HepG2 (cell line): ENCODE measurements around the gene HSPE1. TPM values are rescaled to one million over a fixed set of nuclear protein-coding genes. Genes with fewer than 3 reads are reported as not detected.

ENCODE experiments used
- ATAC-seq: fragments of 200-7000 bp; cut with Tn5 transposase; 3 replicates; pipeline ENCODE4 v1.9.1; 2020; ENCODE audit warnings: mild to moderate bottlenecking, moderate library complexity
- BruUV-seq: library from RNA; stranded (reverse); fragments of 400-500 nt; replicated peaks from 2 replicates; lab custom pipeline; 2021; lab: Mats Ljungman, UMichigan
- CTCF ChIA-PET: fragments of 300-600 bp; formaldehyde crosslinking; extraction: SDS; loops from one replicate; lab custom pipeline; 2021; ENCODE audit warnings: low total read pairs, inconsistent platforms, low intra/inter-chr PET ratio; lab: Yijun Ruan, JAX
- POLR2A ChIA-PET: fragments of 350-600 bp; sonication (Branson Sonifier 250); formaldehyde crosslinking; loops from one replicate; lab custom pipeline; 2020; ENCODE audit warnings: antibody characterized with exemption, inconsistent platforms; lab: Yijun Ruan, JAX
- DNase-seq: peaks from one replicate; pipeline ENCODE4 v3.0.0-alpha.2; 2015; ENCODE audit warnings: low spot score
- FAIRE-seq: peaks from 3 replicates; lab custom pipeline; 2011; peaks lifted over from hg19 to GRCh38; lab: Jason Lieb, UNC
- H2AFZ ChIP-seq: one replicate; pipeline ENCODE4 v1.6.1; 2011; ENCODE audit warnings: low read length, inconsistent platforms
- H3K27ac ChIP-seq: fragments of 300-600 bp; 3 replicates; pipeline ENCODE4 v1.8.0; 2011; ENCODE audit warnings: mixed run types, mild to moderate bottlenecking, mixed read lengths, low read length, inconsistent platforms; ENCODE audit not compliant: insufficient read depth; ENCODE audit errors: extremely low read length
- H3K27me3 ChIP-seq, 2 experiments: fragments of 200-600 bp in 1 of 2; 2 replicates in 1 of 2; 3 replicates in 1 of 2; pipeline versions ENCODE4 v1.6.0 to v1.8.0; 2011; ENCODE audit warnings: low read length in 2 of 2, mild to moderate bottlenecking in 2 of 2, moderate library complexity in 2 of 2, inconsistent platforms in 1 of 2; ENCODE audit not compliant: insufficient read depth in 2 of 2, control insufficient read depth in 1 of 2
- H3K36me3 ChIP-seq, 2 experiments: fragments of 200-600 bp in 1 of 2; replicated peaks in 1 of 2; 2 replicates in 1 of 2; 3 replicates in 1 of 2; pipeline versions ENCODE4 v1.5.1 to v1.8.0; 2011; ENCODE audit warnings: low read length in 2 of 2, inconsistent platforms in 1 of 2; ENCODE audit not compliant: insufficient read depth in 2 of 2, control insufficient read depth in 1 of 2
- H3K4me1 ChIP-seq: 2 replicates; pipeline ENCODE4 v1.5.1; 2012; ENCODE audit warnings: low read length, inconsistent platforms; ENCODE audit not compliant: insufficient read depth
- H3K4me2 ChIP-seq: 2 replicates; pipeline ENCODE4 v1.6.0; 2011; ENCODE audit warnings: low read depth, low read length, inconsistent platforms
- H3K4me3 ChIP-seq, 3 experiments: fragments of 200-600 bp in 1 of 3; sonication (generic), shearing (Covaris generic) in 1 of 3; replicated peaks in 1 of 3; 2 replicates each; pipeline ENCODE4 v1.5.1; 2011 to 2016; ENCODE audit warnings: low read length in 3 of 3, inconsistent platforms in 2 of 3, low read depth in 2 of 3, mild to moderate bottlenecking in 2 of 3, control low read depth in 1 of 3, mixed read lengths in 1 of 3; ENCODE audit not compliant: insufficient read depth in 1 of 3
- H3K79me2 ChIP-seq: one replicate; pipeline ENCODE4 v1.6.1; 2011; ENCODE audit warnings: low read length, inconsistent platforms; ENCODE audit not compliant: insufficient read depth
- H3K9ac ChIP-seq: 2 replicates; pipeline ENCODE4 v1.6.0; 2011; ENCODE audit warnings: mild to moderate bottlenecking, low read depth, low read length, inconsistent platforms; ENCODE audit not compliant: insufficient read depth
- H3K9me3 ChIP-seq: 2 replicates; pipeline ENCODE4 v1.5.1; 2012; ENCODE audit warnings: mild to moderate bottlenecking, low read length
- H4K20me1 ChIP-seq: 2 replicates; pipeline ENCODE4 v1.6.0; 2011; ENCODE audit warnings: inconsistent platforms, mild to moderate bottlenecking, low read length, moderate library complexity; ENCODE audit not compliant: insufficient read depth
- ATF6 ChIP-seq: sonication (generic); formaldehyde crosslinking; conservative IDR thresholded peaks from 2 replicates; pipeline ENCODE4 v1.4.0; 2020; ENCODE audit warnings: missing genetic modification reagents
- CEBPB ChIP-seq: IDR thresholded peaks from 2 replicates; pipeline ENCODE4 v1.6.1; 2011; ENCODE audit warnings: low read depth, low read length, improper control_type of control experiment, borderline replicate concordance
- DRAP1 ChIP-seq: IDR thresholded peaks from 2 replicates; pipeline ENCODE4 v1.6.1; 2016; ENCODE audit warnings: missing genetic modification reagents, missing compliant biosample characterization
- ZEB1 ChIP-seq: IDR thresholded peaks from 2 replicates; pipeline ENCODE4 v1.6.1; 2012; ENCODE audit warnings: mild to moderate bottlenecking, low read depth, inconsistent platforms; ENCODE audit not compliant: insufficient replicate concordance
- ZFP36L1 ChIP-seq: sonication (generic); formaldehyde crosslinking; IDR thresholded peaks from 2 replicates; pipeline ENCODE4 v1.8.0; 2022; ENCODE audit warnings: mild to moderate bottlenecking, missing genetic modification reagents, moderate library complexity
- ZNF260 ChIP-seq: sonication (generic); formaldehyde crosslinking; IDR thresholded peaks from 2 replicates; pipeline ENCODE4 v1.4.0; 2020; ENCODE audit warnings: missing genetic modification reagents, low read depth, mild to moderate bottlenecking, borderline replicate concordance
- ZNF318 ChIP-seq: sonication (generic); formaldehyde crosslinking; IDR thresholded peaks from 2 replicates; pipeline ENCODE4 v1.4.0; 2020; ENCODE audit warnings: mild to moderate bottlenecking, missing genetic modification reagents
- ZNF441 ChIP-seq: sonication (generic); formaldehyde crosslinking; IDR thresholded peaks from 2 replicates; pipeline ENCODE4 v1.7.0; 2021; ENCODE audit warnings: missing genetic modification reagents, borderline replicate concordance
- ZNF552 ChIP-seq: sonication (generic); formaldehyde crosslinking; IDR thresholded peaks from 2 replicates; pipeline ENCODE4 v1.9.0; 2022; ENCODE audit warnings: missing genetic modification reagents, mild to moderate bottlenecking, borderline replicate concordance
- ZNF557 ChIP-seq: sonication (generic); formaldehyde crosslinking; IDR thresholded peaks from 2 replicates; pipeline ENCODE4 v1.4.0; 2020; ENCODE audit warnings: missing genetic modification reagents
- ZNF615 ChIP-seq: sonication (generic); formaldehyde crosslinking; IDR thresholded peaks from 2 replicates; pipeline ENCODE4 v1.5.0; 2020; ENCODE audit warnings: mild to moderate bottlenecking, missing genetic modification reagents, borderline replicate concordance
- ZUFSP ChIP-seq: sonication (generic); formaldehyde crosslinking; IDR thresholded peaks from 2 replicates; pipeline ENCODE4 v1.9.0; 2021; ENCODE audit warnings: missing genetic modification reagents, mild to moderate bottlenecking, borderline replicate concordance
- WGBS: methylation state at CpG from one replicate; pipeline ENCODE4 v1.1.6; 2017; ENCODE audit warnings: low lambda C conversion rate; 5-methylcytosine and 5-hydroxymethylcytosine counted together
- in situ Hi-C: cut with HindIII; loops from 2 replicates; pipeline ENCODE4 v1.10.0; 2017; ENCODE audit warnings: low pct_unique_long_range_greater_than_20kb; ENCODE audit not compliant: extremely low pct_ligation_motif_present
- intact Hi-C: fragments of 100-400 bp; cut with micrococcal nuclease; formaldehyde crosslinking; loops from one replicate; pipeline ENCODE4 v1.10.0; 2022; ENCODE audit not compliant: unreplicated experiment
- polyA plus RNA-seq, 8 experiments: library from polyadenylated mRNA; depleted of rRNA in 3 of 8; stranded (reverse) in 7 of 8; unstranded in 1 of 8; fragments of >200 nt; fragmentation: Illumina TruSeq in 4 of 8; extraction: Trizol in 4 of 8; gene quantifications; 2 replicates each; pipeline versions ENCODE4 v1.2.1 to v1.2.3, GENCODE V29; 2011 to 2016; ENCODE audit warnings: low read depth in 4 of 8, missing spikeins in 1 of 8, mixed read lengths in 1 of 8; ENCODE audit not compliant: insufficient read depth in 1 of 8
- total RNA-seq, 5 experiments: library from RNA; depleted of rRNA; stranded (reverse); fragments of >200 nt; fragmentation: Illumina TruSeq; extraction: Trizol; gene quantifications; 2 replicates each; pipeline ENCODE4 v1.2.3, GENCODE V29; 2016; ENCODE audit warnings: low read depth in 1 of 5

Gene HSPE1
- total and polyA plus RNA-seq, 2 of the 13 experiments (the other 11 are each of a cell fraction or from before 2014, with no cell fraction given) = 244 to 823 TPM

- no peak overlapping the region for H3K4me3 ChIP-seq
- WGBS = 97% methylated on average over 2 of the region's 2 CpGs
- in situ Hi-C loops = no loop called here
- peaks cover 26% of the 10 kb centered on the region for H3K4me1 ChIP-seq
- no peak overlapping the region for H3K4me2 ChIP-seq
- DNase-seq (no peak), FAIRE-seq (no peak), ATAC-seq (no peak)
- H3K79me2 ChIP-seq = peaks cover 57% of the 10 kb centered on the region
- no peak overlapping the region for H3K9ac ChIP-seq
- POLR2A ChIA-PET = interaction anchor here (1.2 to 4.5 kb wide), 5 partner anchors 9 to 69 kb away, joined by 3 to 35 read pairs (median 7); partner anchors contain the start of genes COQ10B, MOB4 and SF3B1
- no peaks in the 10 kb centered on the region for H3K9me3 ChIP-seq
- CTCF ChIA-PET = no interaction called here
- no peak overlapping the region for H3K27ac ChIP-seq
- BruUV-seq = no TSS peak
- H3K27me3 ChIP-seq = no peaks in the 10 kb centered on the region; a peak in 1 of 5 replicates
- no peak overlapping the region for H2AFZ ChIP-seq
- intact Hi-C loops = loop anchor here (5.0 kb wide), 1 partner anchor 33 kb away; no protein-coding TSS in a partner anchor
- peaks cover 17% of the 10 kb centered on the region for H4K20me1 ChIP-seq
- H3K36me3 ChIP-seq = peaks cover 7 to 24% of the 10 kb centered on the region in 2 experiments
- TF ChIP-seq ZNF318 (CRISPR knock-in tag) (no peak), DRAP1 (CRISPR knock-in tag) (no peak), CEBPB (no peak), ZNF260 (CRISPR knock-in tag) (no peak), ZUFSP (CRISPR knock-in tag) (no peak), ZNF615 (0 out of 2 replicates have a peak, but pooled peaks have one; percentile 55), ZNF441 (CRISPR knock-in tag) (no peak), ZNF552 (no peak), ZNF557 (CRISPR knock-in tag) (no peak), ZEB1 (no peak), ZFP36L1 (CRISPR knock-in tag) (no peak), ATF6 (CRISPR knock-in tag) (no peak)
Measured at GRCh38 chr2:197504000-197504399, 3.8 kb downstream of the HSPE1 start.
